Activated effector memory CD4-positive, alpha-beta T cell treated with Interleukin-2 at 50 U/mL for 16 hours (primary cell): ENCODE data around the gene MED13L.

Experiments used
- DNase-seq: peaks from one replicate; pipeline ENCODE4 v3.0.0-alpha.2; 2020

Gene MED13L

GRCh38 chr12:116174006-116174405 lies 103.5 kb downstream of the MED13L start:
- DNase-seq, result no peak

GRCh38 chr12:116172224-116172849 lies 105.2 kb downstream of the MED13L start:
- DNase-seq, result no peak

GRCh38 chr12:116171549-116171948 lies 105.9 kb downstream of the MED13L start:
- no peak for DNase-seq

- DNase-seq, result no peak
These were observed 108.4 kb downstream of the MED13L start for GRCh38 chr12:116169071-116169470.

- DNase-seq, result no peak
These were observed 111.2 kb downstream of the MED13L start for GRCh38 chr12:116166306-116166705.

GRCh38 chr12:116165036-116165425 lies 112.5 kb downstream of the MED13L start:
- DNase-seq, result no peak

GRCh38 chr12:116164250-116165035 lies 113.0 kb downstream of the MED13L start:
- DNase-seq, result no peak

GRCh38 chr12:116162071-116162470 lies 115.4 kb downstream of the MED13L start:
- DNase-seq, result no peak

- DNase-seq, result no peak
These were observed 115.9 kb downstream of the MED13L start for GRCh38 chr12:116161588-116161987.

GRCh38 chr12:116160883-116161458 lies 116.5 kb downstream of the MED13L start:
- no peak for DNase-seq

GRCh38 chr12:116160231-116160630 lies 117.3 kb downstream of the MED13L start:
- DNase-seq, result no peak

GRCh38 chr12:116159593-116160200 lies 117.8 kb downstream of the MED13L start:
- DNase-seq, result no peak

GRCh38 chr12:116159175-116159574 lies 118.3 kb downstream of the MED13L start:
- DNase-seq, result no peak

GRCh38 chr12:116157845-116158267 lies 119.6 kb downstream of the MED13L start:
- DNase-seq, result no peak

- no peak for DNase-seq
These were observed 120.9 kb downstream of the MED13L start for GRCh38 chr12:116156614-116157013.

GRCh38 chr12:116155383-116155782 lies 122.1 kb downstream of the MED13L start:
- DNase-seq, result no peak

- no peak for DNase-seq
These were observed 123.5 kb downstream of the MED13L start for GRCh38 chr12:116153983-116154382.

- no peak for DNase-seq
These were observed 124.4 kb downstream of the MED13L start for GRCh38 chr12:116153113-116153512.

- no peak for DNase-seq
These were observed 125.2 kb downstream of the MED13L start for GRCh38 chr12:116152268-116152667.

GRCh38 chr12:116150452-116150851 lies 127.0 kb downstream of the MED13L start:
- DNase-seq, result no peak

GRCh38 chr12:116150001-116150400 lies 127.5 kb downstream of the MED13L start:
- no peak for DNase-seq

GRCh38 chr12:116148844-116149243 lies 128.6 kb downstream of the MED13L start:
- no peak for DNase-seq

GRCh38 chr12:116146386-116146785 lies 131.1 kb downstream of the MED13L start:
- DNase-seq, result no peak

GRCh38 chr12:116145451-116145850 lies 132.0 kb downstream of the MED13L start:
- no peak for DNase-seq
